GM12891 (cell line): ENCODE results near the gene TMEM185B.

Source experiments
- POLR2A ChIP-seq: IDR thresholded peaks from 2 replicates; pipeline ENCODE4 v1.6.1; 2011; ENCODE audit warnings: low read depth, low read length, control low read depth
- POLR2AphosphoS5 ChIP-seq: IDR thresholded peaks from 2 replicates; pipeline ENCODE4 v1.6.1; 2011; ENCODE audit warnings: low read depth, low read length, control low read depth
- TAF1 ChIP-seq: IDR thresholded peaks from 2 replicates; pipeline ENCODE4 v1.6.1; 2011; ENCODE audit warnings: low read depth, low read length, control low read depth

- TF ChIP-seq POLR2AphosphoS5 (no peak), POLR2A (no peak), TAF1 (no peak)
These were observed 3.9 kb downstream of the TMEM185B start for GRCh38 chr2:120219291-120219690.
